ENCODE measurements around the gene TAF5.

DNA sequence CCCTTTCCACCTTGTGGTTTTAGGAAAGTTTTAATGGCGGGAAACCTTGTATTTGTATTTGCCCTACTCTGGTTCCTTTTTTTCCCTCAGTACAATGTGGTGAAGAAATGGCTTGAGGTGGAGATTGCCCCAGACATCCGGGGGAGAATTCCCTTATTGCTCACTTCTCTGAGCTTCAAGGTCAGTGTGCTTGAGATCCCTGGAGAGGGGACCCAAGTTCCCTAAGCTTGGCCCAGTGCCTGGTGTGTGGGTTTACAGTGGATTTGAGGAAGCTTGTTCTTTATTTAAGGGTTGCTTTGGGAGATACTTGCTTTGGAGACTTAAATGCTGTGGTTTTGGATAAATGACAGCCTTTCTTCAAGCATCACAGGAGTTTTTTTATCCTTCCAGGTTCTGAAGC lies 66.1 kb downstream of the TAF5 start:
- TF ChIP-seq, protein P1, sequence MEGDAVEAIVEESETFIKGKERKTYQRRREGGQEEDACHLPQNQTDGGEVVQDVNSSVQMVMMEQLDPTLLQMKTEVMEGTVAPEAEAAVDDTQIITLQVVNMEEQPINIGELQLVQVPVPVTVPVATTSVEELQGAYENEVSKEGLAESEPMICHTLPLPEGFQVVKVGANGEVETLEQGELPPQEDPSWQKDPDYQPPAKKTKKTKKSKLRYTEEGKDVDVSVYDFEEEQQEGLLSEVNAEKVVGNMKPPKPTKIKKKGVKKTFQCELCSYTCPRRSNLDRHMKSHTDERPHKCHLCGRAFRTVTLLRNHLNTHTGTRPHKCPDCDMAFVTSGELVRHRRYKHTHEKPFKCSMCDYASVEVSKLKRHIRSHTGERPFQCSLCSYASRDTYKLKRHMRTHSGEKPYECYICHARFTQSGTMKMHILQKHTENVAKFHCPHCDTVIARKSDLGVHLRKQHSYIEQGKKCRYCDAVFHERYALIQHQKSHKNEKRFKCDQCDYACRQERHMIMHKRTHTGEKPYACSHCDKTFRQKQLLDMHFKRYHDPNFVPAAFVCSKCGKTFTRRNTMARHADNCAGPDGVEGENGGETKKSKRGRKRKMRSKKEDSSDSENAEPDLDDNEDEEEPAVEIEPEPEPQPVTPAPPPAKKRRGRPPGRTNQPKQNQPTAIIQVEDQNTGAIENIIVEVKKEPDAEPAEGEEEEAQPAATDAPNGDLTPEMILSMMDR (conservative IDR thresholded peaks at IDR 0.05) = no peak
- no peak for TF ChIP-seq EZH2 (IDR thresholded peaks at IDR 0.05; ENCODE audit: low read depth)
